Choroid plexus epithelial cell (primary cell): ENCODE results near the gene HOXC9.

Experiments
- DNase-seq: peaks from one replicate; pipeline ENCODE4 v3.0.0-alpha.2; 2010; ENCODE audit warnings: low read depth
- H3K4me3 ChIP-seq: 2 replicates; pipeline ENCODE4 v1.5.1; 2011; ENCODE audit warnings: low read depth, mild to moderate bottlenecking, control low read depth, low read length, moderate library complexity
- TF ChIP-seq, protein P1 (sequence below): conservative IDR thresholded peaks from 2 replicates; pipeline ENCODE4 v1.5.1; 2011; ENCODE audit warnings: low read depth, mild to moderate bottlenecking, control low read depth, inconsistent platforms, low read length, moderate library complexity

The HOXC9 gene

DNA sequence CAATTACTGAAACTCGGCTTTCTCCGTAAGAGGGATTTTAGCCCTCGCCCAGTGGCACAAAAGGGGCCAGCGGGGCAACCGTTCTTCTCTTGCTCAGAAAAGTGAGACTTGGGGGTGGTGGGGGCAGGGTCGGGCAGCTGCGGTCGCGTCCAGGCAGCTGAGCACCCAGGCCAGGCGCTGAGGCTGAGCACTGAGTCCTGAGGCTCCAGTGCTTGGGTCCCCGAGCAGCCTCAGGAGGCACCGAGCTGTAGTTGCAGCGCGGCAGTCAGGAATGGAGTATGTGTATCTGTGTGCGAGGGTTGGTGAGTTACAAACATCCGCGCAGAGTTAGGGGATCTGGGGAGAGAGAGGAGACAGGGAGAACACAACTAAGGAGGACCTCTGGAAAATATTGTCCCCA is 24.2 kb downstream of the HOXC9 start:
- no peak overlapping the region for H3K4me3 ChIP-seq
- TF ChIP-seq, protein P1, sequence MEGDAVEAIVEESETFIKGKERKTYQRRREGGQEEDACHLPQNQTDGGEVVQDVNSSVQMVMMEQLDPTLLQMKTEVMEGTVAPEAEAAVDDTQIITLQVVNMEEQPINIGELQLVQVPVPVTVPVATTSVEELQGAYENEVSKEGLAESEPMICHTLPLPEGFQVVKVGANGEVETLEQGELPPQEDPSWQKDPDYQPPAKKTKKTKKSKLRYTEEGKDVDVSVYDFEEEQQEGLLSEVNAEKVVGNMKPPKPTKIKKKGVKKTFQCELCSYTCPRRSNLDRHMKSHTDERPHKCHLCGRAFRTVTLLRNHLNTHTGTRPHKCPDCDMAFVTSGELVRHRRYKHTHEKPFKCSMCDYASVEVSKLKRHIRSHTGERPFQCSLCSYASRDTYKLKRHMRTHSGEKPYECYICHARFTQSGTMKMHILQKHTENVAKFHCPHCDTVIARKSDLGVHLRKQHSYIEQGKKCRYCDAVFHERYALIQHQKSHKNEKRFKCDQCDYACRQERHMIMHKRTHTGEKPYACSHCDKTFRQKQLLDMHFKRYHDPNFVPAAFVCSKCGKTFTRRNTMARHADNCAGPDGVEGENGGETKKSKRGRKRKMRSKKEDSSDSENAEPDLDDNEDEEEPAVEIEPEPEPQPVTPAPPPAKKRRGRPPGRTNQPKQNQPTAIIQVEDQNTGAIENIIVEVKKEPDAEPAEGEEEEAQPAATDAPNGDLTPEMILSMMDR: no peak
- DNase-seq: no peak

DNA sequence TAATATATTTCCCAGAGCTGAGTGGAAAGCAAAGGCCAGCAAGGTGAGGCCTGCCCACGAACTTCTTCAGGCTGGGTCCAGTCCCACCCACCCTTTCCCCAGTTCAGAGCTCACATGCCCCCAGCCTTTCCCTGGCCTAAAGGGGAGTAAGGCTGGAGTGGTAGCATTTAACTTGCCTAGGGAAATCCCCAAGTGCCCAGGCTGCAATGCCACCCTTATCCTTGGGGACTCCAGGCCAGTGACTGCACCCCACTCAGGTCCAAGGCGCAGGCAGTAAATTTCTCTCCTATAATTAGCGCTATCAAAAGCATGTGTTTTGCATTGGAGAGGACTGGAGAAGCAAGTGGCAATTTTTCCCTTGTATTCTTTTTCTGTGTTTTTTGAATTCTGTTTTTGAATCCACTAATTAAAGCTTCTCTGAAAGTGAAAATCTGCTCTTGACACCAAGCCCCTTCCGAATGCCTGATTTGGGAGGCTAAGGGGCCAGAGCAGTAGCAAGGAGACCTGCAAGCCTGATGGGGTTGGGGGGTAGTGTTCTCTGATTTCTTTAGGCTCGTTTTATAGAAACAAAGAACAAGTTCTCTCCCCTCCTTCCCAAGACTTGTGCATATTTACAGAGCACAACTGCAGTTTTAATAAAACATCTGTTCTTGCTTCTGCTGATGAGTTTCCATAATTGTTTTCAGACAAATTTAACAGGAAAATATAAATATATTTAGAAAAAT is 24.8 kb downstream of the HOXC9 start:
- TF ChIP-seq, protein P1: no peak
- no peak for DNase-seq
- H3K4me3 ChIP-seq: no peak overlapping the region

DNA sequence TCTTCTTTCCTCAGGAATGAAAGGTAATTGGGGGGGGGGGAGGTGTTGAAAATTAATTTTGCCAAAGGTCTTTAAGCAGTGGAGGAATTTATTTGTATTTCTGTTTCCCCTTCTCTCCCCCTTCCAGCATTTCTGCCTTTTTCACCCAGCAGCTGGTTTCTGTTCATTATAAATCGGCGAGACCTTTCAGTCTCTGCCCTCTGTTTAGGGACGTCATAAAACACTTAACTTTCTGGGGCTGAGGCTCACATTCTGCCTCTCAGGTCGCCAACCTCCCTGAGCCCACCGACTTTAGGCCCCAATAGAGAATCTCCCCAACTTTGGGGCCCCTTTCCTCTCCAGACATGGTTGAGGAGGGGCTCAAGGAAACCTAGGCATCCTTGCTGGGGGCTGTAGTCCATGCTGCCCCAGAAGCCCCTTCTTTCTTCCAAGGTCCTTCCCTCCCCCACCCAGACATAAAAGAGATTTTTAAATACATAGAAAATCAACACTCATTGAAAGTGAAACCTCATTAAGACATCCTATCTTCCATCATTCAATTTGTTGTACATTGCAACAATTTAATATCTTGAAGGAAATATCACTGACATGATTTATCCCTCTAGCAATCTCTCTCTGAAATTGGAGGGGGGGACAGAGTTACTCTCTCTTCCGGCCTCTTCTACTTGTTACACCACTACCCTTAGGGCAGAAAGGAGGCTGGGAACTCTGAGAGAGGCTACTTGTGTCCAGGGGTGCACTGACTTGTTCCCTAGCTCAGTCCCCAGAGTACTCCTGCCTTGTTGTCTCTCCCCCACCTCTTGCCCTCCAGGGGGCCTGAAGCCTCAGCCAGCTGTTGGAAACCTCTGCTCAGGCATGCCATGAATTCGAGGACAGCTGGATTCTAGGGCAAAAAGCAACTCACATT is 25.8 kb downstream of the HOXC9 start:
- DNase-seq: no peak
- TF ChIP-seq, protein P1: no peak
- H3K4me3 ChIP-seq: no peak overlapping the region

DNA sequence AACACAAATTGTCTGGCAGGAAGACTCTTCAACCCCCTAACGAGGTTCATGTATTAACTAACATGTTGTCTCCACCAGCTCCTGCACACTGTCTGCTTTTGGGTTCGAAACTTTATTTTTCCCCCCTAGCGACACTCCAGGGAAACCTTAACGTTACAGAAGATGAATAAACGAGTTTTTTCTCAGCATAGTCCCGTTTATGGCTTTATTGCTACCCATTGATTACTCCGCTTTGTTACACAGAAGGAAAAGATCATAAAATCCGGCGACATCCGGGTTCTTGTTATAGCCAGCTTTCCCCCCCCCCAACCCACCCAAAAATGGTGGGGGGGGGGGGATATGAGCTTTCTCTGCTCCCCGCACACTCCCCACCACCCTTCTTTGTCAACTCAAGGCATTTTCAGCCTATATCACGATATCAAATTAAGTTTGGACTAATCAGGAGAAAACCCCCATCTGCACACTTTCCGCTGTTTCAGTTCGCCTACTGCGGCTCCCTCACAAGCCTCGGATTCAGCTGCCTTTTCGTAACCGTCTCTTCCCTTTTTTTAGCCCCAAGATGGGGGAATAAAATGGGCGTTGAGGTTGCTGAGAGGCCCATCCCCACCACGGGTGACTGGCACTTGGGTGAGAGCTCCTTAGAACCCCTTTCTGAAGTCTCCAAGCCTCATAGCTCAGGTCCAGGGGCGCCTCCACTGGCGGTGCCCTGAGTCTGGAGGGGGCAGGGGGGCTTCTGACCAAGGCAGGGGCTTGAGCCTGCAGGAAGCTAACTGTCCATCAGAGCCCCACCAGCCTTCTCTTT is 26.9 kb downstream of the HOXC9 start:
- DNase-seq: no peak
- TF ChIP-seq, protein P1: no peak
- H3K4me3 ChIP-seq: no peak overlapping the region

DNA sequence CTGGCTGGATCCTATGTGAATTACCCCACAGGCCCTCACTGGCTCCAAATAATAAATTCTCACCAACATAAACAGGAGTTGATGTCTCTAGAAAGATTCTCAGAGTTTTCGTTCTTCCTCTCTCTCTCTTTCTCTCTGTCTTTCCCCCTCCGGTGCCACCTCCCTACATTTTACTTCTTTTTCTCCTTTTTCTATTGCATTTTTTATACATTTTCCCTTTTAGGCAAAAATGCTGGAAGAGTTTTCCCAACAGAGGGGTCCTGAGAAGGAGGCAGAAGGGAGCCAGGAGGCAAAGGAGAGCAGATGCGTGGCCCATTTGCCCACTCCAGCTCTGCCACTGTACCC is 27.5 kb downstream of the HOXC9 start:
- TF ChIP-seq, protein P1: no peak

DNA sequence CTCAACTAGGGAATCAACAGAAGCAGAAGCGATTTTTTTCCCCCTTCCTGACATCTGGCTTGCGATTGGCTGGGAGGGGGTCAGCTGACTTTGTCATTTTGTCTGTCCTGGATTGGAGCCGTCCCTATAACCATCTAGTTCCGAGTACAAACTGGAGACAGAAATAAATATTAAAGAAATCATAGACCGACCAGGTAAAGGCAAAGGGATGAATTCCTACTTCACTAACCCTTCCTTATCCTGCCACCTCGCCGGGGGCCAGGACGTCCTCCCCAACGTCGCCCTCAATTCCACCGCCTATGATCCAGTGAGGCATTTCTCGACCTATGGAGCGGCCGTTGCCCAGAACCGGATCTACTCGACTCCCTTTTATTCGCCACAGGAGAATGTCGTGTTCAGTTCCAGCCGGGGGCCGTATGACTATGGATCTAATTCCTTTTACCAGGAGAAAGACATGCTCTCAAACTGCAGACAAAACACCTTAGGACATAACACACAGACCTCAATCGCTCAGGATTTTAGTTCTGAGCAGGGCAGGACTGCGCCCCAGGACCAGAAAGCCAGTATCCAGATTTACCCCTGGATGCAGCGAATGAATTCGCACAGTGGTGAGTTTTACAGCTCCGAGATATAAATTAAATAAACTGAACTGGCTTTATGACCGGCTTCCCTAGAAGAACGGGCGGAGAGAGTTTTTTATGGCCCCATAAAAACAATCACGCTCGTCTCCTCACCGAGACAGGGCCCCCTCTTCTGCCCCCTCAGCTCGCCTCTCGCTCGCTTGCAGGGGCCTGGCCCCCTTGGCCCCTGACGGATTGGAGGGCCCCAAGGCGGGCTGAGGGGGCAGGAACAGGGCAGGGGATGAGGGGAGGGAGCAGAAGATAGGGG is 28.6 kb downstream of the HOXC9 start, which contains the start of gene HOXC6:
Gene HOXC6 (plus strand): TSS at position 127 of the 888 bp plus-strand sequence. CDS start 82 bp downstream, at position 209.
- TF ChIP-seq, protein P1: no peak
- H3K4me3 ChIP-seq: no peak within 1 kb of the TSS
- DNase-seq: no peak

More for the DNA sequence above, 27.5 kb downstream of the HOXC9 start:
- no peak overlapping the region for H3K4me3 ChIP-seq
- no peak for DNase-seq
